IPS-15b (cell line): ENCODE results near the gene TBC1D5.
"Not testable (repeated sequence)": the region's sequence is repeated elsewhere in the genome, so short reads cannot be mapped to it uniquely, and the experiment has no call there.

ENCODE experiments used
- H3K27me3 ChIP-seq: one replicate; pipeline ENCODE4 v1.6.1; 2013; ENCODE audit warnings: low read length; ENCODE audit not compliant: control insufficient read depth, insufficient read depth
- H3K36me3 ChIP-seq: one replicate; pipeline ENCODE4 v1.6.1; 2013; ENCODE audit warnings: low read length; ENCODE audit not compliant: control insufficient read depth, insufficient read depth
- H3K4me1 ChIP-seq: one replicate; pipeline ENCODE4 v1.6.1; 2013; ENCODE audit warnings: mild to moderate bottlenecking, low read length; ENCODE audit not compliant: control insufficient read depth, insufficient read depth
- H3K4me3 ChIP-seq: one replicate; pipeline ENCODE4 v1.5.1; 2013; ENCODE audit warnings: low read depth, low read length
- H3K9ac ChIP-seq: one replicate; pipeline ENCODE4 v1.6.1; 2013; ENCODE audit warnings: low read depth, mild to moderate bottlenecking, low read length
- H3K9me3 ChIP-seq: one replicate; pipeline ENCODE4 v1.6.1; 2013; ENCODE audit warnings: mild to moderate bottlenecking, low read length; ENCODE audit not compliant: control insufficient read depth, insufficient read depth

The TBC1D5 gene

DNA sequence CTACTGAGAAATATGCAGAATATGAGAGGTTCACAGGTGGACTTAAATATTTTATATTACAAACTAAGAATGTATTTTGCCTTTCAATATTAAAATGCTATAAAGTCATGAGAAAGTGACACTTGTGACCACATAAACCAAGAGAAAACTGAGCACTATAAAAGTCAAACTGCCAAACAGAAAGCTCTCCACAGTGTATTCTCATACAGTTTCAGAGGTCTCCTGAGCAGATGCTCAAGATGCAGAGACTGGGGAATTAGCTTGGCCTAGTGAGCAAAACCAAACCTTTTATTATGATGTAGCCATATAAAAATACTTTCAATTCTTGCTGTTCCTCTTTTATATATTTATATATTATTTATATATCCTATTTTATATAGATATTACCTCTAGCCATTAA is 227.8 kb downstream of the TBC1D5 start:
- Histone ChIP-seq H3K4me1 (peaks cover 6% of the 10 kb centered on the region), H3K9me3 (no peaks in the 10 kb centered on the region), H3K9ac (no peak overlapping the region), H3K4me3 (no peak overlapping the region), H3K27me3 (no peaks in the 10 kb centered on the region), H3K36me3 (no peaks in the 10 kb centered on the region)

DNA sequence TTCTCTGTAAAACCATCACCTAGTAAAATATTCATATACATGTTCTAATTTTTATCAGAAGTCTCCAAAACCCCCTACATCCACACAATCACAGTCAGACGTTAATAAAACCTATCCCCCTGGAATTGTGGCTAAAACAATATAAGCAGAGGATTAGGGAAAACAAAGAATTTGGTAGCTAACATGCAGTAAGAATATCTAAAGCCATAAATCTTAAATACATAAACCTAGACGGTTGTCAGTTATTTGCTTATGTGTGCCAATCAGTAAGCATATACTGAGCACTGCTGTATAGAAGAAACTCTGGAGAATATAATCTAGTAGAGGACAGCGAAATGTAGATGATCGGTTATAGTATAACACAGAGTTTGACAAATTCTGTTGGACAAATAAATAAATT is 232.2 kb downstream of the TBC1D5 start:
- Histone ChIP-seq H3K36me3 (no peaks in the 10 kb centered on the region), H3K4me3 (no peak overlapping the region), H3K9me3 (no peaks in the 10 kb centered on the region), H3K9ac (no peak overlapping the region), H3K27me3 (no peaks in the 10 kb centered on the region), H3K4me1 (no peaks in the 10 kb centered on the region)

- H3K9ac ChIP-seq = no peak overlapping the region
- H3K27me3 ChIP-seq = no peaks in the 10 kb centered on the region
- no peaks in the 10 kb centered on the region for H3K36me3 ChIP-seq
- no peaks in the 10 kb centered on the region for H3K4me1 ChIP-seq
- H3K4me3 ChIP-seq = no peak overlapping the region
- H3K9me3 ChIP-seq = no peaks in the 10 kb centered on the region
Observed at GRCh38 chr3:17508180-17508752, 234.2 kb downstream of the TBC1D5 start.

GRCh38 chr3:17507480-17507879 is 235.0 kb downstream of the TBC1D5 start:
- H3K9me3 ChIP-seq = no peaks in the 10 kb centered on the region
- H3K9ac ChIP-seq = no peak overlapping the region
- H3K27me3 ChIP-seq = no peaks in the 10 kb centered on the region
- no peaks in the 10 kb centered on the region for H3K36me3 ChIP-seq
- H3K4me3 ChIP-seq = no peak overlapping the region
- no peaks in the 10 kb centered on the region for H3K4me1 ChIP-seq

DNA sequence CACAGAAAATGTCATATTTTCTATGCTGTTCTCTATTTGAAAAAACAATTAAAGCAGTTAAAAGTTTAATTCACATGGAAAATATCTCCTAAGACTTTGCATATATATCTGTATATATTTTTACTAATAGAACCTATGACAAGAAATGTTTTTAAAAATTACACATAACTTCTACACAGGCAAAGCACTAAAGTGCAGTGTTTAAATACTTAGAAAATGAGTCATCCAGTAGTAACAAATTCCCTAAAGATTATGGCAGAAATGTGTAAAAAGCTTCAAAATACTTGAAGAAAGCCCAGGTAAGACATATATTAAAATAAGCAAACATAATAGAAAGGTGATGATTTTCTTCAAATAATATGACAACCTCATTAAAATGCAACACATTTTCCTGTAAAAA is 236.6 kb downstream of the TBC1D5 start:
- H3K9ac ChIP-seq = no peak overlapping the region
- H3K9me3 ChIP-seq = no peaks in the 10 kb centered on the region
- no peaks in the 10 kb centered on the region for H3K36me3 ChIP-seq
- no peaks in the 10 kb centered on the region for H3K27me3 ChIP-seq
- H3K4me3 ChIP-seq = no peak overlapping the region
- H3K4me1 ChIP-seq = no peaks in the 10 kb centered on the region

GRCh38 chr3:17501745-17502144 is 240.7 kb downstream of the TBC1D5 start:
- H3K36me3 ChIP-seq = no peaks in the 10 kb centered on the region
- H3K9me3 ChIP-seq = no peaks in the 10 kb centered on the region
- H3K4me3 ChIP-seq = no peak overlapping the region
- H3K4me1 ChIP-seq = no peaks in the 10 kb centered on the region
- H3K9ac ChIP-seq = no peak overlapping the region
- no peaks in the 10 kb centered on the region for H3K27me3 ChIP-seq

DNA sequence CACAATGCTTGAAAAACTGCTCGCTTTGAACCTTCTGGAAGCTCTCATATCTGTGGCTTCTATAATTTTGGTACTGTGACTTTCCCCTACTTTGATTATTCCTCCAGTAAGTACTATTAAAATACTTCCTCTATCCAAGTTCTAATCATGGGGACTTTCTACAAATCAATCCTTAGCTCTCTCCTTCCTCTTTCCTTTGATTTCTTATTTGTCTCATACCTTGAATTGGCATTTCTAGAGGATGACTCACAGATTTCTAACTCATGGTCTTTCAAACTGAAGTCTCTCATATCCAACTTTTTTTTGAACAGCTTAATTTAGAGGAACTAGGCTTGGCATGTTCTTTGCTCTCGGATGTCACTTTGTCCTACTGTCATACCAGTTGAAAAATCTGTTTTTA is 241.8 kb downstream of the TBC1D5 start:
- H3K27me3 ChIP-seq = no peaks in the 10 kb centered on the region
- no peaks in the 10 kb centered on the region for H3K36me3 ChIP-seq
- H3K9ac ChIP-seq = no peak overlapping the region
- no peak overlapping the region for H3K4me3 ChIP-seq
- H3K9me3 ChIP-seq = no peaks in the 10 kb centered on the region
- H3K4me1 ChIP-seq = no peaks in the 10 kb centered on the region

DNA sequence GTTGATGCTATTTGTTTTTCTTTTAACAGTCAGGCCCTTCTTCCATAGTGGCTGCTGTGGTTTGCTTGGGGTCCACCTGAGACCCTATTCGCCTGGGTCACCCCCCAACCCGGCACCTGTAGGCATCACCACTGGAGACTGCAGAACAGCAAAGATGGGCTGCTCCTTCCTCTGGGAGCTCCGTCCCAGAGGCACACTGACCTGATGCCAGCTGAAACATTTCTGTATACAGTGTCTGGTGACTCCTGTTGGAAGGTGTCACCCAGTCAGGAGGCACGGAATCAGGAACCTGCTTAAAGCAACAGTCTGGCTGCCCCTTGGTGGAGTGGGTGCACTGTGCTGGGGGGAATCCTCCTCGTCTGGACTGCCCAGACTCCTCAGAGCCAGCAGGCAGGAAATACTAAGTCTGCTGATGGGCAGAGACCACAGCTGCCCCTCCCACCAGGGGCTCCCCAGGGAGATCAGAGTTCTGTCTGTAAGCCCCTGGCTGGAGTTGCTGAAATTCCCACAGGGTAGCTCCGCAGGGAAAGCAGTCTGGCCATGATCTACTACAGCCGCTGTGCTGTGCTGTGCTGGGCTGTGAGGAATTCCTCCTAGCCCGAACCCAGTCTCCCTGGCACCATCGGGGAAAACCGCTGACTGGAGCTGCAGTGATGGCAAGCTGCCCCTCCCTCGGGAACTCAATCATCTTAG is 248.2 kb downstream of the TBC1D5 start:
- H3K4me3 ChIP-seq = no peak overlapping the region
- no peak overlapping the region for H3K9ac ChIP-seq
- no peaks in the 10 kb centered on the region for H3K9me3 ChIP-seq

GRCh38 chr3:17491601-17492000 is 250.8 kb downstream of the TBC1D5 start:
- Histone ChIP-seq H3K9me3 (no peaks in the 10 kb centered on the region), H3K9ac (no peak overlapping the region), H3K27me3 (no peaks in the 10 kb centered on the region), H3K36me3 (no peaks in the 10 kb centered on the region), H3K4me3 (no peak overlapping the region), H3K4me1 (no peaks in the 10 kb centered on the region)

More for the DNA sequence above, 248.2 kb downstream of the TBC1D5 start:
- H3K36me3 ChIP-seq = no peaks in the 10 kb centered on the region
- no peaks in the 10 kb centered on the region for H3K27me3 ChIP-seq
- no peaks in the 10 kb centered on the region for H3K4me1 ChIP-seq

DNA sequence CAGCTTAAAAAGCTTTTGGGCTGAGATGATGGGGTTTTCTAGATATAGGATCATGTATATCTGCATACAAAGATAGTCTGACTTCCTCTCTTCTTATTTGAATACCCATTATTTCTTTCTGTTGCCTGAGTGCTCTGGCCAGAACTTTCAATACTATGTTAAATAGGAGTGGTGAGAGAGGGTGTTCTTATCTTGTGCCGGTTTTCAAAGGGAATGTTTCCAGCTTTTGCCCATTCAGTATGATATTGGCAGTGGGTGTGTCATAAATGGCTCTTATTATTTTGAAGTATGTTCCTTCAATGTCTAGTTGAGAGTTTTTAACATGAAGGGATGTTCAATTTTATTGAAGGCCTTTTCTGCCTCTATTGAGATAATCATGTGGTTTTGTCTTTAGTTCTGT is 251.2 kb downstream of the TBC1D5 start:
- not testable (repeated sequence) for H3K27me3 ChIP-seq, H3K9me3 ChIP-seq, H3K9ac ChIP-seq, H3K4me1 ChIP-seq, H3K36me3 ChIP-seq, H3K4me3 ChIP-seq

GRCh38 chr3:17489139-17489538 is 253.3 kb downstream of the TBC1D5 start:
- Histone ChIP-seq H3K4me3 (no peak overlapping the region), H3K9me3 (no peaks in the 10 kb centered on the region), H3K27me3 (no peaks in the 10 kb centered on the region), H3K4me1 (no peaks in the 10 kb centered on the region), H3K9ac (no peak overlapping the region), H3K36me3 (no peaks in the 10 kb centered on the region)

DNA sequence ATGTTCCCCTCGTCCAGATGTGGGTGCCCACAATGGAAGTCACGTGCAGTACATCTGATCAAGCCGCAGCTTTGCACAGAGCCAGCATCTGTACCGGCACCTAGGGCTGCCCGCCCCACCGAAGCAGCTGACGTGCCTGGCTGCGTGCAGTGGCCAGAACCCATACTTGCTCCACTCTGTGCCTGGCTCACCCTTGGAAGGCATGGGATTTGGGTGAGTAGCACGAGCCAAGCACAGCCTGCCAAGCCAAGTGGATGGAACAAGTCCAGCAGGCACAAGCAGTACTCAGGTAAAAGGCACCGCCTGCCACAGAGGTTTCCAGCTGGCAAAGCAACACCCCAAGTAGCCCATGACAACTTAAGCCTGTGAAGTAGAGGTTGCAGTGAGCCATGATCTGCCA is 261.3 kb downstream of the TBC1D5 start:
- no peak overlapping the region for H3K4me3 ChIP-seq
- no peaks in the 10 kb centered on the region for H3K9me3 ChIP-seq
- H3K36me3 ChIP-seq = no peaks in the 10 kb centered on the region
- no peaks in the 10 kb centered on the region for H3K4me1 ChIP-seq
- no peak overlapping the region for H3K9ac ChIP-seq
- no peaks in the 10 kb centered on the region for H3K27me3 ChIP-seq
